H1 (cell line): ENCODE data around the gene PTPRD. TPM values are rescaled to one million over a fixed set of nuclear protein-coding genes. Genes with fewer than 3 reads are reported as not detected.

Experiments
- ATF3 ChIP-seq: IDR thresholded peaks from 2 replicates; pipeline ENCODE4 v1.6.1; 2011; ENCODE audit warnings: low read depth, mild to moderate bottlenecking, low read length; ENCODE audit not compliant: insufficient read depth
- BCL11A ChIP-seq, 2 experiments: IDR thresholded peaks; one replicate each; pipeline ENCODE4 v1.6.1; 2011; ENCODE audit warnings: low read depth in 2 of 2, low read length in 2 of 2, mild to moderate bottlenecking in 2 of 2
- SRF ChIP-seq: IDR thresholded peaks from 2 replicates; pipeline ENCODE4 v1.6.1; 2011; ENCODE audit warnings: mild to moderate bottlenecking, low read depth, low read length, moderate library complexity
- TBP ChIP-seq: IDR thresholded peaks from 2 replicates; pipeline ENCODE4 v1.6.1; 2011; ENCODE audit warnings: low read depth, low read length, improper control_type of control experiment
- polyA plus RNA-seq, 7 experiments: library from polyadenylated mRNA; depleted of rRNA in 3 of 7; stranded (reverse) in 5 of 7; unstranded in 2 of 7; fragments of >200 nt in 5 of 7; fragments of 200-250 nt in 2 of 7; gene quantifications; 1 replicate in 5 of 7; 2 replicates in 1 of 7; 4 replicates in 1 of 7; pipeline versions ENCODE4 v1.2.1 to v1.2.3, GENCODE V29; 2011 to 2013; ENCODE audit warnings: missing spikeins in 2 of 7, mixed read lengths in 2 of 7
- total RNA-seq: library from RNA; stranded (reverse); fragmentation: NEBNext Ultra II Directional; extraction: Animal tissue kit (Norgen Biotek cat#: 25700); gene quantifications from 2 replicates; pipeline ENCODE4 v1.2.1, GENCODE V29; 2021

Gene PTPRD
- total and polyA plus RNA-seq, 2 of the 8 experiments (the other 6 are each of a cell fraction or from before 2014, with no cell fraction given): 17.2 to 77.0 TPM

- TF ChIP-seq BCL11A (IDR thresholded peaks at IDR 0.05; ENCODE audit: low read depth in 2 of 2, low read length in 2 of 2): no peak
- no peak for TF ChIP-seq SRF
- TF ChIP-seq ATF3: no peak
- TF ChIP-seq TBP: no peak
- TF ChIP-seq, all 59 proteins: peak for 0
Measured at GRCh38 chr9:8899511-8899910, 1713.3 kb downstream of the PTPRD start (continued).
